ENCODE data around the gene ADAT2.
"Not testable (repeated sequence)": the region's sequence is repeated elsewhere in the genome, so short reads cannot be mapped to it uniquely, and the experiment has no call there.

ADAT2 gene

DNA sequence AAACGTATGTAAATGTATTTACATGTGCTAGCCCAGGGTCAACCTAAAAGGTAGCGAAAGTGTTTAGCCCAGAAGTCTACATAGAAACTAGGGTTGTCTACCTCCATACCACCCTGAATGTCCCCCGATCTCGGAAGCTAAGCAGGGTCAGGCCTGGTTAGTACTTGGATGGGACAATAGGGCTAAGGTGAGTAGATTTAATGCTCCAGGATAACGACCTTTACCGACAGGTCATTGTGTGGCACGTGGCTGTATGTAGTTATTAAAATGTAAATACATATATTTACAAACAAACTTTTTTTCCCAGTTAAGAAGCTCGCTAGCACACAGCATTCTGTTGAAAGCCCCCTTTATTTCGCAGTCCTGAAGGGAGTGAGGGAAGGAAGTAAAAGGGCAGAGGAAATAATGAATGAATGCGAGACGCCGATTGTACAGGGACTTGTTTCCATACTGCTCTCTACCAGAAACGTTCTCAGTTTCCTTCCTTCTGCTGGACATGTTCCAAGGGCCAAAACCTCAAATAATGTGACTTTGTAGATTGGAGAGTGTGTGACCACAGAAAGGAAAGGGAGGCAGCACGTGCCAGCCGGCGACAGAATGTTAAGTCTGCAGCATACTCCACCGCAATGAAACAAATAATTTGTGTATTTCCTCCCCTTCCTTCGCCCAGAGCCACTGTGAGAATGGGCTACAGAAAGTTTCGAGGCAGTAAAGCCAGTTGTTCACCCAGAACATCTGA is 612 bp downstream of the ADAT2 start:
- Histone ChIP-seq H3K9me2 (replicated peaks; ENCODE audit: control insufficient read depth, low read length) (no peaks in the 10 kb centered on the region), H3K4me2 (ENCODE audit: low read length) (peak overlapping the region; percentile 68), H3K36me3 (ENCODE audit: control insufficient read depth, low read length) (peaks cover 14% of the 10 kb centered on the region; the same call in 1 of the 2 replicates), H3F3A (ENCODE audit: control insufficient read depth, insufficient read depth) (peaks cover 5% of the 10 kb centered on the region; the same call in 1 of the 2 replicates), H3K27ac (ENCODE audit: low read depth, low read length) (peak overlapping the region; percentile 53), H3K9me3 (ENCODE audit: control insufficient read depth, insufficient read depth, low read length) (no peaks in the 10 kb centered on the region), H3K4me1 (ENCODE audit: control insufficient read depth, low read length) (peaks cover 32% of the 10 kb centered on the region), H4K20me1 (ENCODE audit: control insufficient read depth, insufficient read depth, low read depth, low read length) (0 out of 2 replicates have a peak, but pooled peaks cover 4% of the 10 kb centered on the region), H3K4me3 (ENCODE audit: low read length) (peak overlapping the region; percentile 90), H3K79me2 (ENCODE audit: control insufficient read depth, low read length) (peaks cover 84% of the 10 kb centered on the region), H3K27me3 (ENCODE audit: control insufficient read depth, low read length) (no peaks in the 10 kb centered on the region)
- TF ChIP-seq CTCF (IDR thresholded peaks at IDR 0.05; ENCODE audit: low read depth, low read length, poor library complexity, severe bottlenecking), result no peak
- no peak for TF ChIP-seq EZH2phosphoT487 (IDR thresholded peaks at IDR 0.05; ENCODE audit: borderline replicate concordance, low read length)

DNA sequence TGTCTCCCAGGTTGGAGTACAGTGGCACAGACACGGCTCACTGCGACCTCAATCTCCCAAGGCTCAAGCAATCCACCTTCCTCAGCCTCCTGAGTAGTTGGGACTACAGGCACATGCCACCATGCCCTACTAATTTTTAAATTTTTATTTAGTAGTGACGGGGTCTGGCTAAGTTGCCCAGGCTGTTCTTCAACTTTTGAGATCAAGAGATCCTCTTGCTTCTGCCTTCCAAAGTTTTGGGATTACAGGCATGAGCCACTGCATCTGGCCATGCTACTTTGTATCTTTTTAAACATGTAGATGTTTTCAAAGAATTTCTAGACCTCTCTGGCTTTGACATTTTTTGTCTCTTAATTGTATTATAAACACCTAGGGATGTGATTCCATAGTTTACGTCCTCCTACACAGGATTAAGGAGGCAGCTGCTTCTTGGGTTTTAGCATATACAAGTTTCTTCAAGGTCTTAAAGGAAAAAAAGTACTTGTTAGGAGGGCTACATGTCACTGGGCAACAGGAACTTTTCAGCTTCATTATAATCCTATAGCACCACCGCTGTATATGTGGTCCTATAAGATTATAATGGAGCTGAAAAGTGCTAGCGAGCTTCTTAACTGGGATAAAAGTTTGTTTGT is 1.3 kb downstream of the ADAT2 start:
- H3K27ac ChIP-seq (ENCODE audit: low read depth, low read length), result no peak overlapping the region
- H4K20me1 ChIP-seq (ENCODE audit: control insufficient read depth, insufficient read depth, low read depth, low read length), result 0 out of 2 replicates have a peak, but pooled peaks cover 4% of the 10 kb centered on the region
- peaks cover 79% of the 10 kb centered on the region for H3K79me2 ChIP-seq (ENCODE audit: control insufficient read depth, low read length)
- no peaks in the 10 kb centered on the region for H3K27me3 ChIP-seq (ENCODE audit: control insufficient read depth, low read length)
- peak overlapping the region; percentile 68 for H3K4me2 ChIP-seq (ENCODE audit: low read length)
- H3K9me2 ChIP-seq (replicated peaks; ENCODE audit: control insufficient read depth, low read length), result no peaks in the 10 kb centered on the region
- H3K4me3 ChIP-seq (ENCODE audit: low read length), result peak overlapping the region; percentile 90
- H3K9me3 ChIP-seq (ENCODE audit: control insufficient read depth, insufficient read depth, low read length), result no peaks in the 10 kb centered on the region
- H3K36me3 ChIP-seq (ENCODE audit: control insufficient read depth, low read length), result peaks cover 14% of the 10 kb centered on the region; the same call in 1 of the 2 replicates
- peaks cover 5% of the 10 kb centered on the region; the same call in 1 of the 2 replicates for H3F3A ChIP-seq (ENCODE audit: control insufficient read depth, insufficient read depth)
- peaks cover 32% of the 10 kb centered on the region for H3K4me1 ChIP-seq (ENCODE audit: control insufficient read depth, low read length)
- no peak for TF ChIP-seq EZH2phosphoT487 (IDR thresholded peaks at IDR 0.05; ENCODE audit: borderline replicate concordance, low read length)
- no peak for TF ChIP-seq CTCF (IDR thresholded peaks at IDR 0.05; ENCODE audit: low read depth, low read length, poor library complexity, severe bottlenecking)

DNA sequence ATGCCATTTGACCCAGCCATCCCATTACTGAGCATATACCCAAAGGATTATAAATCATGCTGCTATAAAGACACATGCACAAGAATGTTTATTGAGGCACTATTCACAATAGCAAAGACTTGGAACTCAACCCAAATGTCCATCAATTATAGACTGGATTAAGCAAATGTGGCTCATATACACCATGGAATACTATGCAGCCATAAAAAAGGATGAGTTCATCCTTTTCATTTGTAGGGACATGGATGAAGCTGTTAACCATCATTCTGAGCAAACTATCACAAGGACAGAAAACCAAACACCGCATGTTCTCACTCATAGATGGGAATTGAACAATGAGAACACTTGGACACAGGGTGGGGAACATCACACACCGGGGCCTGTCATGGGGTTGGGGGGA is 2.6 kb downstream of the ADAT2 start:
- H3K27ac ChIP-seq (ENCODE audit: low read depth, low read length); H3K9me2 ChIP-seq (replicated peaks; ENCODE audit: control insufficient read depth, low read length); H4K20me1 ChIP-seq (ENCODE audit: control insufficient read depth, insufficient read depth, low read depth, low read length); H3K4me2 ChIP-seq (ENCODE audit: low read length); H3K4me3 ChIP-seq (ENCODE audit: low read length); H3K9me3 ChIP-seq (ENCODE audit: control insufficient read depth, insufficient read depth, low read length); H3K27me3 ChIP-seq (ENCODE audit: control insufficient read depth, low read length); H3F3A ChIP-seq (ENCODE audit: control insufficient read depth, insufficient read depth): not testable (repeated sequence)
- Histone ChIP-seq H3K36me3 (ENCODE audit: control insufficient read depth, low read length) (peaks cover 11% of the 10 kb centered on the region; the same call in 1 of the 2 replicates), H3K79me2 (ENCODE audit: control insufficient read depth, low read length) (peaks cover 77% of the 10 kb centered on the region), H3K4me1 (ENCODE audit: control insufficient read depth, low read length) (peaks cover 25% of the 10 kb centered on the region)

DNA sequence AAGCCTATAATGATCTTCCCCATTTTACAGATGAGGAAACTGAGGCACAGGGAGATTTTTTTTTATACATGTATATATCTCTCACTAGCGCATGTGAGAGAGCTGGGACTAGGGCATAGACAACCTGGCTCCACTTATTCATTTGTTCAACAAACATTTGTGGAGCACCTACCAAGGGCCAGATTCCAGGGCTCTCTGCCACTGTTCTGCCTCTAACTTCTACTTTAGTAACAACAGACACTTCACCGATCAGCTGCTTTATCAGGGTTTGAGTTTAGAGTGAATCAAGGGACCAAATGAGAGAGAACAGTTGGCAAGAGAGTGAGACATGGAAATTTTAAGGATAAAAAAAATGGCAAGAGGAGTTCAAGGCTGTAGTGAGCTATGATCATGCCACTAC is 7.4 kb downstream of the ADAT2 start:
- no peaks in the 10 kb centered on the region for H3K9me2 ChIP-seq (replicated peaks; ENCODE audit: control insufficient read depth, low read length)
- no peaks in the 10 kb centered on the region for H3K27me3 ChIP-seq (ENCODE audit: control insufficient read depth, low read length)
- H3K27ac ChIP-seq (ENCODE audit: low read depth, low read length), result no peak overlapping the region
- peaks cover 46% of the 10 kb centered on the region for H3K79me2 ChIP-seq (ENCODE audit: control insufficient read depth, low read length)
- no peak overlapping the region for H3K4me2 ChIP-seq (ENCODE audit: low read length)
- H3K9me3 ChIP-seq (ENCODE audit: control insufficient read depth, insufficient read depth, low read length), result no peaks in the 10 kb centered on the region
- no peaks in the 10 kb centered on the region for H3F3A ChIP-seq (ENCODE audit: control insufficient read depth, insufficient read depth)
- no peaks in the 10 kb centered on the region for H3K4me1 ChIP-seq (ENCODE audit: control insufficient read depth, low read length)
- no peak overlapping the region for H3K4me3 ChIP-seq (ENCODE audit: low read length)
- 0 out of 2 replicates have a peak, but pooled peaks cover 4% of the 10 kb centered on the region for H4K20me1 ChIP-seq (ENCODE audit: control insufficient read depth, insufficient read depth, low read depth, low read length)
- H3K36me3 ChIP-seq (ENCODE audit: control insufficient read depth, low read length), result peaks cover 44% of the 10 kb centered on the region
- no peak for TF ChIP-seq CTCF (IDR thresholded peaks at IDR 0.05; ENCODE audit: low read depth, low read length, poor library complexity, severe bottlenecking)

Data from DOHH2 (cell line).